H1 (cell line): ENCODE results near the gene RPUSD4. TPM values are rescaled to one million over a fixed set of nuclear protein-coding genes. Genes with fewer than 3 reads are reported as not detected.

Experiments
- EGR1 ChIP-seq: IDR thresholded peaks from 2 replicates; pipeline ENCODE4 v1.6.1; 2011; ENCODE audit warnings: low read depth, low read length, borderline replicate concordance
- polyA plus RNA-seq, 7 experiments: library from polyadenylated mRNA; depleted of rRNA in 3 of 7; stranded (reverse) in 5 of 7; unstranded in 2 of 7; fragments of >200 nt in 5 of 7; fragments of 200-250 nt in 2 of 7; gene quantifications; 1 replicate in 5 of 7; 2 replicates in 1 of 7; 4 replicates in 1 of 7; pipeline versions ENCODE4 v1.2.1 to v1.2.3, GENCODE V29; 2011 to 2013; ENCODE audit warnings: missing spikeins in 2 of 7, mixed read lengths in 2 of 7
- total RNA-seq: library from RNA; stranded (reverse); fragmentation: NEBNext Ultra II Directional; extraction: Animal tissue kit (Norgen Biotek cat#: 25700); gene quantifications from 2 replicates; pipeline ENCODE4 v1.2.1, GENCODE V29; 2021

The RPUSD4 gene
- total and polyA plus RNA-seq, 2 of the 8 experiments (the other 6 are each of a cell fraction or from before 2014, with no cell fraction given) = 36.1 to 50.7 TPM

DNA sequence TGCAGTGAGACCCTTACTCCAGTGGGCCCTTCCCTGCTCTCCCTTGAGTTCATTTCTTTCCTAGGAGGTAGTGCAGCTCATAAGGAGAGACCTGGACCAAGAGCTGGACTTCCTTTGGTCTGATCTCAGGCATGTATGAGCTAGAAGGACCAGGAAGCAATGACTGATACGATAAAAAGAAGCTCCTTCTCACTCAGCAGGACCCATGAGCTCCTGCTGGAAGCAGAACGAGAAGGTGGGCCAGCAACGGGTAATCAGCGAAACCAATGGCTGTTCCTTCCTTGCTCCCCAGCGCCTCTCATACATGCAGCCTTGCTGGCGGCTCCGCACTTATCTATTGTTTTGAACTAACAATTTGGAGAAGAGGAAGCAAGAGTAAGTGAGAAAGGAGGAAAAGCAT is 56.8 kb downstream of the RPUSD4 start (continued):
- TF ChIP-seq EGR1 = no peak
